K562 (cell line): Measurements from ENCODE around the gene SYT14. TPM values are rescaled to one million over a fixed set of nuclear protein-coding genes. Genes with fewer than 3 reads are reported as not detected.

Experiments
- ATAC-seq: fragments of 200-7000 bp; cut with Tn5 transposase; 3 replicates; pipeline ENCODE4 v1.9.1; 2020; ENCODE audit warnings: moderate library complexity
- BruUV-seq: library from RNA; stranded (reverse); fragments of 400-500 nt; replicated peaks from 2 replicates; lab custom pipeline; 2021; lab: Mats Ljungman, UMichigan
- CTCF ChIA-PET: fragments of 300-600 bp; formaldehyde crosslinking; extraction: SDS; loops from one replicate; lab custom pipeline; 2021; ENCODE audit warnings: low intra/inter-chr PET ratio; lab: Yijun Ruan, JAX
- POLR2A ChIA-PET: fragments of 300-600, 350-650 bp; sonication (Branson Sonifier 250); formaldehyde crosslinking; extraction: SDS; loops from one replicate; lab custom pipeline; 2021; ENCODE audit warnings: antibody characterized with exemption, inconsistent platforms; lab: Yijun Ruan, JAX
- DNase-seq, 4 experiments: peaks; one replicate each; pipeline versions ENCODE4 v3.0.0 to v3.0.0-alpha.2; 2011 to 2018; ENCODE audit warnings: low spot score in 3 of 4, mixed read lengths in 3 of 4; ENCODE audit errors: extremely low read depth in 1 of 4
- FAIRE-seq: peaks from 2 replicates; lab custom pipeline; 2011; peaks lifted over from hg19 to GRCh38; lab: Jason Lieb, UNC
- H2AFZ ChIP-seq: 2 replicates; pipeline ENCODE4 v1.6.0; 2011; ENCODE audit warnings: low read depth, low read length, control low read depth, inconsistent platforms
- H3K27ac ChIP-seq: fragments of 200-600 bp; 3 replicates; pipeline ENCODE4 v1.8.0; 2011; ENCODE audit warnings: low read depth, mild to moderate bottlenecking, control low read depth, inconsistent platforms, low read length, moderate library complexity, mixed read lengths; ENCODE audit errors: extremely low read depth
- H3K27me3 ChIP-seq, 2 experiments: fragments of 300-600 bp in 1 of 2; 2 replicates in 1 of 2; 3 replicates in 1 of 2; pipeline versions ENCODE4 v1.6.0 to v1.8.0; 2011; ENCODE audit warnings: inconsistent platforms in 2 of 2, low read length in 2 of 2, mild to moderate bottlenecking in 1 of 2, mixed read lengths in 1 of 2, moderate library complexity in 1 of 2; ENCODE audit not compliant: control insufficient read depth in 2 of 2, insufficient read depth in 2 of 2
- H3K36me3 ChIP-seq: fragments of 300-600 bp; 3 replicates; pipeline ENCODE4 v1.8.0; 2011; ENCODE audit warnings: mild to moderate bottlenecking, low read length, inconsistent platforms; ENCODE audit not compliant: control insufficient read depth, insufficient read depth
- H3K4me1 ChIP-seq, 2 experiments: fragments of 200-600 bp in 1 of 2; replicated peaks in 1 of 2; 2 replicates in 1 of 2; 3 replicates in 1 of 2; pipeline versions ENCODE4 v1.5.1 to v1.8.0; 2011; ENCODE audit warnings: inconsistent platforms in 2 of 2, low read length in 2 of 2, mild to moderate bottlenecking in 1 of 2, mixed read lengths in 1 of 2, moderate library complexity in 1 of 2; ENCODE audit not compliant: control insufficient read depth in 2 of 2, insufficient read depth in 2 of 2
- H3K4me2 ChIP-seq: 2 replicates; pipeline ENCODE4 v1.6.1; 2011; ENCODE audit warnings: low read length, control low read depth, inconsistent platforms, mixed read lengths; ENCODE audit not compliant: insufficient read depth
- H3K4me3 ChIP-seq: fragments of 200-600 bp; sonication (generic), shearing (Covaris generic); 2 replicates; pipeline ENCODE4 v1.5.1; 2016; ENCODE audit warnings: control low read depth, inconsistent platforms
- H3K79me2 ChIP-seq: fragments of 200-600 bp; 3 replicates; pipeline ENCODE4 v1.8.0; 2011; ENCODE audit warnings: low read length, inconsistent platforms; ENCODE audit not compliant: control insufficient read depth, insufficient read depth
- H3K9ac ChIP-seq, 2 experiments: 2 replicates each; pipeline versions ENCODE4 v1.6.0 to v1.6.1; 2011; ENCODE audit warnings: low read depth in 2 of 2, low read length in 2 of 2, control low read depth in 1 of 2, inconsistent platforms in 1 of 2, mild to moderate bottlenecking in 1 of 2, mixed read lengths in 1 of 2; ENCODE audit not compliant: insufficient read depth in 1 of 2
- H3K9me1 ChIP-seq: one replicate; pipeline ENCODE4 v1.6.0; 2011; ENCODE audit warnings: inconsistent platforms, mild to moderate bottlenecking, low read length, moderate library complexity; ENCODE audit not compliant: control insufficient read depth, insufficient read depth
- H3K9me3 ChIP-seq: replicated peaks from 2 replicates; pipeline ENCODE4 v1.5.1; 2011; ENCODE audit warnings: low read depth, low read length, inconsistent platforms; ENCODE audit not compliant: control insufficient read depth, insufficient read depth
- H4K20me1 ChIP-seq: replicated peaks from 2 replicates; pipeline ENCODE4 v1.6.1; 2011; ENCODE audit warnings: low read length, inconsistent platforms, mixed read lengths; ENCODE audit not compliant: control insufficient read depth, insufficient read depth
- C11orf30 ChIP-seq: fragments of 450-650 bp; IDR thresholded peaks from 2 replicates; pipeline ENCODE4 v1.6.1; 2016; ENCODE audit warnings: low read depth, mild to moderate bottlenecking
- CEBPG ChIP-seq, 3 experiments: fragments of 200-800 bp in 1 of 3; sonication (Bioruptor generic) in 1 of 3; sonication (generic) in 1 of 3; formaldehyde crosslinking in 1 of 3; IDR thresholded peaks in 2 of 3; conservative IDR thresholded peaks in 1 of 3; 2 replicates each; pipeline versions ENCODE4 v1.6.1 to v1.8.0; 2016 to 2022; ENCODE audit warnings: missing compliant biosample characterization in 2 of 3, missing genetic modification characterization in 2 of 3, mild to moderate bottlenecking in 1 of 3, missing genetic modification reagents in 1 of 3
- HIVEP1 ChIP-seq: fragments of 250-450 bp; sonication (Bioruptor Pico); IDR thresholded peaks from 2 replicates; pipeline ENCODE4 v1.4.0; 2020; ENCODE audit warnings: mild to moderate bottlenecking
- NR2C2 ChIP-seq, 2 experiments: fragments of 200-800 bp in 1 of 2; sonication (Bioruptor generic) in 1 of 2; sonication (generic) in 1 of 2; formaldehyde crosslinking in 1 of 2; IDR thresholded peaks; 2 replicates each; pipeline versions ENCODE4 v1.6.1 to v1.8.0; 2016 to 2022; ENCODE audit warnings: mild to moderate bottlenecking in 1 of 2, missing compliant biosample characterization in 1 of 2, missing genetic modification characterization in 1 of 2, missing genetic modification reagents in 1 of 2
- ZBTB40 ChIP-seq, 2 experiments: fragments of 450-650 bp in 1 of 2; sonication (generic) in 1 of 2; formaldehyde crosslinking in 1 of 2; IDR thresholded peaks; 2 replicates each; pipeline versions ENCODE4 v1.7.1 to v1.9.0; 2016 to 2022; ENCODE audit warnings: inconsistent platforms in 1 of 2, mild to moderate bottlenecking in 1 of 2, missing genetic modification reagents in 1 of 2
- WGBS: fragments of 100-300 bp; shearing (Covaris generic); methylation state at CpG from one replicate; pipeline ENCODE4 v1.1.6; 2016; ENCODE audit warnings: low coverage, mixed read lengths; ENCODE audit not compliant: insufficient coverage; ENCODE audit errors: missing lambda C conversion rate; 5-methylcytosine and 5-hydroxymethylcytosine counted together
- in situ Hi-C: fragments of 300-500 bp; cut with MboI; formaldehyde crosslinking; loops from 4 replicates; pipeline ENCODE4 v1.15.0; 2018; ENCODE audit warnings: inconsistent platforms, mixed read lengths
- intact Hi-C: fragments of 100-400 bp; cut with micrococcal nuclease; formaldehyde crosslinking; loops from 2 replicates; pipeline ENCODE4 v1.14.2; 2022
- polyA plus RNA-seq, 8 experiments: library from polyadenylated mRNA; depleted of rRNA in 4 of 8; stranded (reverse) in 5 of 8; unstranded in 3 of 8; fragments of >200 nt; fragmentation: Nextera tagmentation in 2 of 8; fragmentation: Illumina TruSeq in 1 of 8; extraction: Ambion mirVana in 2 of 8; extraction: Trizol in 1 of 8; gene quantifications; 2 replicates each; pipeline versions ENCODE4 v1.2.1 to v1.2.3, GENCODE V29; 2011 to 2014; ENCODE audit warnings: inconsistent platforms in 1 of 8, missing spikeins in 1 of 8
- total RNA-seq, 7 experiments: library from RNA; depleted of rRNA in 6 of 7; stranded (reverse); fragments of >200 nt in 6 of 7; fragmentation: Illumina TruSeq in 2 of 7; extraction: Trizol in 2 of 7; gene quantifications; 2 replicates each; pipeline versions ENCODE4 v1.2.1 to v1.2.3, GENCODE V29; 2011 to 2021; ENCODE audit warnings: low replicate concordance in 1 of 7

Gene SYT14
- total and polyA plus RNA-seq, 9 of the 15 experiments (the other 6 are each of a cell fraction or from before 2014, with no cell fraction given): 0.01 to 0.04 TPM; not detected in 7

- WGBS: 4% methylated on average over 2 of the region's 2 CpGs
- Histone ChIP-seq H3K9me1 (no peaks in the 10 kb centered on the region), H3K79me2 (no peaks in the 10 kb centered on the region), H3K4me2 (no peak overlapping the region), H4K20me1 (no peaks in the 10 kb centered on the region), H3K4me3 (no peak overlapping the region), H3K4me1 (no peaks in the 10 kb centered on the region), H2AFZ (no peak overlapping the region), H3K36me3 (no peaks in the 10 kb centered on the region), H3K27ac (no peak overlapping the region), H3K27me3 (no peaks in the 10 kb centered on the region), H3K9me3 (no peaks in the 10 kb centered on the region)
- in situ Hi-C loops: no loop called here
- intact Hi-C loops: no loop called here
- ATAC-seq: no peak
- no peak for DNase-seq
- POLR2A ChIA-PET: no interaction called here
- TF ChIP-seq CEBPG (CRISPR knock-in tag; IDR thresholded peaks at IDR 0.05) (no peak), CEBPG (tag; conservative IDR thresholded peaks at IDR 0.05 in 1 of 2, IDR thresholded peaks at IDR 0.05 in 1 of 2) (0 out of 4 replicates have a peak, but pooled peaks of 1 of the 2 experiments have one; percentile 9), HIVEP1 (CRISPR knock-in tag) (no peak)
- TF ChIP-seq, all 486 proteins: peak for 1
- no peak overlapping the region for H3K9ac ChIP-seq
- BruUV-seq: no TSS peak
- CTCF ChIA-PET: no interaction called here
- no peak for FAIRE-seq
These were observed 221.2 kb downstream of the SYT14 start for GRCh38 chr1:210159211-210159610.

- Histone ChIP-seq H3K9me3 (no peaks in the 10 kb centered on the region), H3K4me3 (no peak overlapping the region), H3K4me1 (no peaks in the 10 kb centered on the region), H3K79me2 (no peaks in the 10 kb centered on the region), H2AFZ (no peak overlapping the region), H3K9me1 (no peaks in the 10 kb centered on the region), H3K27ac (no peak overlapping the region), H3K36me3 (no peaks in the 10 kb centered on the region), H3K9ac (no peak overlapping the region), H4K20me1 (no peaks in the 10 kb centered on the region), H3K27me3 (no peaks in the 10 kb centered on the region), H3K4me2 (no peak overlapping the region)
- POLR2A ChIA-PET: no interaction called here
- in situ Hi-C loops: no loop called here
- intact Hi-C loops: no loop called here
- CTCF ChIA-PET: no interaction called here
- BruUV-seq: no TSS peak
- no peak for ATAC-seq
- WGBS: under 1% methylated on average over 7 of the region's 7 CpGs
- no peak for DNase-seq
- FAIRE-seq: no peak
- TF ChIP-seq C11orf30 (0 out of 2 replicates have a peak, but pooled peaks have one; percentile 6), ZBTB40 (IDR thresholded peaks at IDR 0.05) (no peak), ZBTB40 (CRISPR knock-in tag; IDR thresholded peaks at IDR 0.05) (no peak), NR2C2 (CRISPR knock-in tag; IDR thresholded peaks at IDR 0.05) (no peak), NR2C2 (tag; IDR thresholded peaks at IDR 0.05) (no peak)
These were observed 232.2 kb downstream of the SYT14 start for GRCh38 chr1:210170220-210170619.
